Calu3 (cell line): ENCODE measurements around the gene CROCC. TPM values are rescaled to one million over a fixed set of nuclear protein-coding genes. Genes with fewer than 3 reads are reported as not detected.

Source experiments
- BruUV-seq: library from RNA; stranded (reverse); fragments of 400-500 nt; replicated peaks from 2 replicates; lab custom pipeline; 2021; lab: Mats Ljungman, UMichigan
- CTCF ChIA-PET: fragments of 300-600 bp; sonication (Branson Sonifier 250); formaldehyde crosslinking; loops from one replicate; lab custom pipeline; 2022; ENCODE audit warnings: antibody characterized with exemption; lab: Charles Lee
- DNase-seq: peaks from one replicate; pipeline ENCODE4 v3.0.0; 2022
- H3K27ac Mint-ChIP-seq: one replicate; pipeline ENCODE4 v1.8.0; 2022; ENCODE audit warnings: mixed read lengths; ENCODE audit not compliant: unreplicated experiment
- H3K27me3 Mint-ChIP-seq: one replicate; pipeline ENCODE4 v1.8.0; 2022; ENCODE audit warnings: mixed read lengths; ENCODE audit not compliant: unreplicated experiment
- H3K36me3 Mint-ChIP-seq: one replicate; pipeline ENCODE4 v1.8.0; 2022; ENCODE audit warnings: mild to moderate bottlenecking, moderate library complexity, mixed read lengths; ENCODE audit not compliant: insufficient read depth, unreplicated experiment
- H3K4me1 Mint-ChIP-seq: one replicate; pipeline ENCODE4 v1.8.0; 2022; ENCODE audit warnings: mild to moderate bottlenecking, low read depth, mixed read lengths; ENCODE audit not compliant: unreplicated experiment
- H3K4me3 Mint-ChIP-seq: one replicate; pipeline ENCODE4 v1.8.0; 2022; ENCODE audit warnings: mild to moderate bottlenecking, low read depth, moderate library complexity, mixed read lengths; ENCODE audit not compliant: unreplicated experiment
- H3K9me3 Mint-ChIP-seq: one replicate; pipeline ENCODE4 v1.8.0; 2022; ENCODE audit warnings: low read depth, mixed read lengths; ENCODE audit not compliant: unreplicated experiment
- CTCF ChIP-seq: fragments of 200-600 bp; IDR thresholded peaks from one replicate; pipeline ENCODE4 v1.8.0; 2022; ENCODE audit warnings: antibody characterized with exemption; ENCODE audit not compliant: unreplicated experiment
- intact Hi-C: fragments of 100-400 bp; cut with micrococcal nuclease; formaldehyde crosslinking; loops from one replicate; pipeline ENCODE4 v1.10.0; 2022; ENCODE audit not compliant: unreplicated experiment
- total RNA-seq: library from RNA; stranded (reverse); gene quantifications from 2 replicates; pipeline ENCODE4 v1.2.3, GENCODE V29; 2022

The CROCC gene
- total RNA-seq, 1 experiment from 2014 or later = 12.0 TPM

- Mint-ChIP-seq H3K9me3 (no peaks in the 10 kb centered on the region), H3K27me3 (peaks cover 25% of the 10 kb centered on the region), H3K27ac (no peak overlapping the region), H3K36me3 (no peaks in the 10 kb centered on the region), H3K4me3 (no peak overlapping the region), H3K4me1 (peaks cover 11% of the 10 kb centered on the region)
- CTCF ChIA-PET = no interaction called here
- intact Hi-C loops = no loop called here
- no TSS peak for BruUV-seq
- TF ChIP-seq CTCF = no peak
- DNase-seq = no peak
Observed at GRCh38 chr1:16976966-16977365, 55.2 kb downstream of the CROCC start.

GRCh38 chr1:16977377-16977776, 55.6 kb downstream of the CROCC start:
- Mint-ChIP-seq H3K27ac (no peak overlapping the region), H3K27me3 (peaks cover 26% of the 10 kb centered on the region), H3K4me3 (no peak overlapping the region), H3K9me3 (no peaks in the 10 kb centered on the region), H3K36me3 (no peaks in the 10 kb centered on the region), H3K4me1 (peaks cover 11% of the 10 kb centered on the region)
- no peak for TF ChIP-seq CTCF
- intact Hi-C loops = no loop called here
- CTCF ChIA-PET = no interaction called here
- no peak for DNase-seq
- no TSS peak for BruUV-seq

GRCh38 chr1:16978139-16978538, 56.4 kb downstream of the CROCC start:
- peaks cover 31% of the 10 kb centered on the region for H3K27me3 Mint-ChIP-seq
- H3K27ac Mint-ChIP-seq = no peak overlapping the region
- no peak for DNase-seq
- no peak overlapping the region for H3K4me3 Mint-ChIP-seq
- intact Hi-C loops = no loop called here
- no peaks in the 10 kb centered on the region for H3K36me3 Mint-ChIP-seq
- CTCF ChIA-PET = no interaction called here
- H3K4me1 Mint-ChIP-seq = peaks cover 11% of the 10 kb centered on the region
- H3K9me3 Mint-ChIP-seq = no peaks in the 10 kb centered on the region
- no TSS peak for BruUV-seq
- no peak for TF ChIP-seq CTCF

- intact Hi-C loops = no loop called here
- CTCF ChIA-PET = interaction anchor here (0.7 kb wide), 1 partner anchor 28 kb away, joined by 4 read pairs; no protein-coding TSS in a partner anchor
- DNase-seq = no peak
- H3K27ac Mint-ChIP-seq = no peak overlapping the region
- H3K36me3 Mint-ChIP-seq = no peaks in the 10 kb centered on the region
- H3K9me3 Mint-ChIP-seq = no peaks in the 10 kb centered on the region
- H3K4me1 Mint-ChIP-seq = peaks cover 11% of the 10 kb centered on the region
- no TSS peak for BruUV-seq
- no peak overlapping the region for H3K4me3 Mint-ChIP-seq
- peaks cover 38% of the 10 kb centered on the region for H3K27me3 Mint-ChIP-seq
- TF ChIP-seq CTCF = no peak
Observed at GRCh38 chr1:16978567-16979474, 57.1 kb downstream of the CROCC start.
